SK-N-SH (cell line): ENCODE measurements around the gene NAPB. TPM values are rescaled to one million over a fixed set of nuclear protein-coding genes. Genes with fewer than 3 reads are reported as not detected.

Experiments used
- CTCF ChIA-PET: fragments of 300-600, 350-600 bp; formaldehyde crosslinking; extraction: SDS; loops from one replicate; lab custom pipeline; 2021; lab: Yijun Ruan, JAX
- POLR2A ChIA-PET: fragments of 350-600 bp; sonication (Branson Sonifier 250); formaldehyde crosslinking; extraction: SDS; loops from one replicate; lab custom pipeline; 2020; ENCODE audit warnings: antibody characterized with exemption, inconsistent platforms; lab: Yijun Ruan, JAX
- DNase-seq: peaks from one replicate; pipeline ENCODE4 v3.0.0; 2012
- H2AFZ ChIP-seq: fragments of 200-600 bp; sonication (generic); 2 replicates; pipeline ENCODE4 v1.8.1; 2016; ENCODE audit warnings: antibody characterized with exemption, mild to moderate bottlenecking, low read depth
- H3F3A ChIP-seq: fragments of 200-600 bp; sonication (generic); replicated peaks from 2 replicates; pipeline ENCODE3; 2016; ENCODE audit warnings: antibody characterized with exemption, mild to moderate bottlenecking; ENCODE audit not compliant: insufficient read depth
- H3K27ac ChIP-seq, 2 experiments: fragments of 200-500 bp in 1 of 2; fragments of 200-600 bp in 1 of 2; sonication (Bioruptor generic) in 1 of 2; sonication (generic), shearing (Covaris generic) in 1 of 2; 2 replicates each; pipeline versions ENCODE4 v1.5.1 to v1.6.1; 2014 to 2016; ENCODE audit warnings: low read depth in 2 of 2, inconsistent platforms in 1 of 2, low read length in 1 of 2, mild to moderate bottlenecking in 1 of 2, mixed read lengths in 1 of 2
- H3K27me3 ChIP-seq: fragments of 200-600 bp; sonication (generic), shearing (Covaris generic); 2 replicates; pipeline ENCODE4 v1.6.1; 2016; ENCODE audit warnings: mixed run types; ENCODE audit not compliant: insufficient read depth
- H3K36me3 ChIP-seq, 2 experiments: fragments of 200-500 bp in 1 of 2; fragments of 200-600 bp in 1 of 2; sonication (Bioruptor generic) in 1 of 2; sonication (generic) in 1 of 2; replicated peaks in 1 of 2; 2 replicates each; pipeline versions ENCODE3 to v1.5.1; 2014 to 2016; ENCODE audit warnings: low read length in 1 of 2, mild to moderate bottlenecking in 1 of 2; ENCODE audit not compliant: insufficient read depth in 2 of 2, control insufficient read depth in 1 of 2
- H3K4me1 ChIP-seq, 2 experiments: fragments of 200-500 bp in 1 of 2; fragments of 200-600 bp in 1 of 2; sonication (Bioruptor generic) in 1 of 2; sonication (generic), shearing (Covaris generic) in 1 of 2; 2 replicates each; pipeline versions ENCODE4 v1.5.1 to v1.6.1; 2014 to 2016; ENCODE audit warnings: low read depth in 1 of 2, low read length in 1 of 2, mixed run types in 1 of 2; ENCODE audit not compliant: insufficient read depth in 2 of 2, control insufficient read depth in 1 of 2
- H3K4me2 ChIP-seq: fragments of 200-600 bp; sonication (generic), shearing (Covaris generic); 2 replicates; pipeline ENCODE4 v1.6.1; 2017; ENCODE audit warnings: mixed run types
- H3K4me3 ChIP-seq, 2 experiments: fragments of 200-500 bp in 1 of 2; fragments of 200-600 bp in 1 of 2; sonication (Bioruptor generic) in 1 of 2; sonication (generic), shearing (Covaris generic) in 1 of 2; 2 replicates each; pipeline versions ENCODE4 v1.5.1 to v1.8.1; 2014 to 2016; ENCODE audit warnings: low read depth in 2 of 2, inconsistent platforms in 1 of 2, low read length in 1 of 2, mild to moderate bottlenecking in 1 of 2, mixed read lengths in 1 of 2, moderate library complexity in 1 of 2
- H3K79me2 ChIP-seq: fragments of 200-600 bp; sonication (generic); 2 replicates; pipeline ENCODE4 v1.8.1; 2017; ENCODE audit warnings: mild to moderate bottlenecking; ENCODE audit not compliant: insufficient read depth
- H3K9ac ChIP-seq: fragments of 200-600 bp; sonication (generic); 2 replicates; pipeline ENCODE4 v1.6.1; 2017; ENCODE audit warnings: mixed run types
- H3K9me2 ChIP-seq: fragments of 200-600 bp; sonication (generic); 2 replicates; pipeline ENCODE4 v1.6.1; 2017; ENCODE audit warnings: mixed run types
- H3K9me3 ChIP-seq: fragments of 200-600 bp; sonication (generic); 2 replicates; pipeline ENCODE4 v1.6.1; 2017; ENCODE audit warnings: mixed run types, mild to moderate bottlenecking, moderate library complexity
- H4K20me1 ChIP-seq: fragments of 200-600 bp; sonication (generic); 2 replicates; pipeline ENCODE4 v1.6.1; 2017; ENCODE audit warnings: mild to moderate bottlenecking, mixed run types; ENCODE audit not compliant: insufficient read depth
- EZH2phosphoT487 ChIP-seq: fragments of 200-600 bp; sonication (generic); IDR thresholded peaks from 2 replicates; pipeline ENCODE4 v1.6.1; 2017; ENCODE audit warnings: low read depth, mixed run types, mild to moderate bottlenecking, antibody characterized with exemption, moderate library complexity, borderline replicate concordance
- FOSL2 ChIP-seq: IDR thresholded peaks from 2 replicates; pipeline ENCODE4 v1.4.0; 2012; ENCODE audit warnings: low read depth, mild to moderate bottlenecking, moderate library complexity, borderline replicate concordance
- GABPA ChIP-seq: IDR thresholded peaks from 2 replicates; pipeline ENCODE4 v1.4.0; 2012; ENCODE audit warnings: low read depth, mild to moderate bottlenecking
- GATA2 ChIP-seq: sonication (generic); formaldehyde crosslinking; IDR thresholded peaks from 2 replicates; pipeline ENCODE4 v1.5.0; 2020; ENCODE audit warnings: mild to moderate bottlenecking, missing genetic modification reagents
- MEF2A ChIP-seq: IDR thresholded peaks from 2 replicates; pipeline ENCODE4 v1.4.0; 2012; ENCODE audit warnings: low read depth, borderline replicate concordance
- POLR2AphosphoS5 ChIP-seq: IDR thresholded peaks from 2 replicates; pipeline ENCODE4 v1.6.1; 2012; ENCODE audit warnings: low read depth, low read length
- RFX5 ChIP-seq: IDR thresholded peaks from 2 replicates; pipeline ENCODE4 v1.6.1; 2012; ENCODE audit warnings: mild to moderate bottlenecking, improper control_type of control experiment, low read length
- TAF1 ChIP-seq: IDR thresholded peaks from 2 replicates; pipeline ENCODE4 v1.6.1; 2012; ENCODE audit warnings: low read depth, mild to moderate bottlenecking, low read length, moderate library complexity, borderline replicate concordance
- TEAD4 ChIP-seq: IDR thresholded peaks from 2 replicates; pipeline ENCODE4 v1.4.0; 2012; ENCODE audit warnings: mild to moderate bottlenecking, borderline replicate concordance; ENCODE audit not compliant: insufficient read depth
- WGBS: methylation state at CpG from one replicate; pipeline ENCODE4 v1.1.6; 2017; ENCODE audit warnings: low lambda C conversion rate; 5-methylcytosine and 5-hydroxymethylcytosine counted together
- polyA plus RNA-seq, 3 experiments: library from polyadenylated mRNA; depleted of rRNA; stranded (reverse); fragments of >200 nt; gene quantifications; 2 replicates each; pipeline ENCODE4 v1.2.3, GENCODE V29; 2012
- TF ChIP-seq, protein P1 (sequence below): IDR thresholded peaks from 2 replicates; pipeline ENCODE4 v1.4.0; 2012; ENCODE audit warnings: low read depth
- TF ChIP-seq, protein P2 (sequence below): fragments of 150-350 bp; IDR thresholded peaks from 2 replicates; pipeline ENCODE4 v1.6.1; 2017; ENCODE audit warnings: antibody characterized with exemption, low read length, low read depth, borderline replicate concordance

NAPB gene
- polyA plus RNA-seq, 1 of the 3 experiments (the other 2 are of a cell fraction) = 3.0 TPM

DNA sequence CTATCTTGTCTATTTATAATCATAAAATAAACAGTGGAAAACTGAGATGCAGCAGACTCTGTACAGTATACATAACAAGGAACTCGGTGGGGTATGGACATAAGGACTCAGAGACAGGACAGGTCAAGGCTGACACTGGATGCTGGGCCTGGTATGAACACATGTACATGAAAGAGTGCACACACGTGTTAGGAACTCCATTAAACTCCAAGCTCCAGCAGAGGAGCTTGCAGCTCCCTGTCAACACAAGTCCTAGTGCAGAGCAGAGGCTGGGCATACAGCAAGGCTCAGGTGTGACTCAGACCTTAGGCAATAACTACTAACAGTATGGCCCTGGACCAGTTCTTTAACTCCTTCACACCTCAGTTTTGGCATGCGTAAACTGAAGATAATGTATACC lies 17.1 kb downstream of the NAPB start (continued):
- TF ChIP-seq TEAD4 (no peak), POLR2AphosphoS5 (no peak)

- peaks cover 13% of the 10 kb centered on the region for H3F3A ChIP-seq
- H3K4me3 ChIP-seq = no peak overlapping the region
- no peak for DNase-seq
- H3K9me3 ChIP-seq = no peaks in the 10 kb centered on the region
- H4K20me1 ChIP-seq = peaks cover 21% of the 10 kb centered on the region
- no peak overlapping the region for H3K9ac ChIP-seq
- H3K27me3 ChIP-seq = no peaks in the 10 kb centered on the region
- H3K36me3 ChIP-seq = no peaks in the 10 kb centered on the region
- H3K27ac ChIP-seq = no peak overlapping the region
- 92% methylated on average over 5 of the region's 5 CpGs for WGBS
- no peak for TF ChIP-seq GABPA
- H3K79me2 ChIP-seq = peaks cover 50% of the 10 kb centered on the region
- no peak overlapping the region for H3K4me2 ChIP-seq
- H2AFZ ChIP-seq = no peak overlapping the region
- peaks cover 0 to 7% of the 10 kb centered on the region in 2 experiments; a peak in 2 of 4 replicates for H3K4me1 ChIP-seq
- ChIA-PET POLR2A (no interaction called here), CTCF (interaction anchor here (1.0 kb wide), 1 partner anchor 38 kb away, joined by 3 read pairs; no protein-coding TSS in a partner anchor)
- H3K9me2 ChIP-seq = no peaks in the 10 kb centered on the region
These were observed 17.5 kb downstream of the NAPB start for GRCh38 chr20:23403751-23404150.

DNA sequence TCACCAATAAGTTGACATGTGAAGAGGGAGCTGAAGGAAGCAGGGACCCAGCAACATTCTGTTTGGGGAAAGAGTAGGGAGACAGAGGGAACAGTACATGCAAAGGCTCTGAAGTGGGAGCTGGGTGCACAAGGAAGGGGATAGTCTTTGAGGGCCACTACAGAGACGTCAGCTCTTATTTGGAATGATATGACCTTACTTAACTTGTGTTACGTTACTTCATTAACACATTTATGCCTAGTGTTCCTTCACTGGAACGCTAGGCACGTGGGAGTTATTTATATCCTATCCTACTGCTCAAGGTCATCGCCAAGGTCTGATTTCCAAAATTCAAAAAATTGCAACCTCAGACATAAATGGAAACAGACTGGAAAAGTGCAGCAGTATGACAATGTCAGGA lies 20.2 kb downstream of the NAPB start:
- H4K20me1 ChIP-seq = peaks cover 8% of the 10 kb centered on the region; the same call in 1 of the 2 replicates
- H3K79me2 ChIP-seq = peaks cover 31% of the 10 kb centered on the region; the same call in 1 of the 2 replicates
- CTCF ChIA-PET = no interaction called here
- no peak overlapping the region for H3K4me2 ChIP-seq
- no peaks in the 10 kb centered on the region for H3K9me2 ChIP-seq
- H3F3A ChIP-seq = peaks cover 20% of the 10 kb centered on the region
- TF ChIP-seq GATA2 (CRISPR knock-in tag) (no peak), TAF1 (no peak), POLR2AphosphoS5 (no peak), FOSL2 (no peak), MEF2A (no peak), RFX5 (no peak), EZH2phosphoT487 (no peak)
- TF ChIP-seq, protein P1, sequence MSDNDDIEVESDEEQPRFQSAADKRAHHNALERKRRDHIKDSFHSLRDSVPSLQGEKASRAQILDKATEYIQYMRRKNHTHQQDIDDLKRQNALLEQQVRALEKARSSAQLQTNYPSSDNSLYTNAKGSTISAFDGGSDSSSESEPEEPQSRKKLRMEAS = no peak
- TF ChIP-seq, protein P2, sequence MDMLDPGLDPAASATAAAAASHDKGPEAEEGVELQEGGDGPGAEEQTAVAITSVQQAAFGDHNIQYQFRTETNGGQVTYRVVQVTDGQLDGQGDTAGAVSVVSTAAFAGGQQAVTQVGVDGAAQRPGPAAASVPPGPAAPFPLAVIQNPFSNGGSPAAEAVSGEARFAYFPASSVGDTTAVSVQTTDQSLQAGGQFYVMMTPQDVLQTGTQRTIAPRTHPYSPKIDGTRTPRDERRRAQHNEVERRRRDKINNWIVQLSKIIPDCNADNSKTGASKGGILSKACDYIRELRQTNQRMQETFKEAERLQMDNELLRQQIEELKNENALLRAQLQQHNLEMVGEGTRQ = no peak
- 94% methylated on average over 5 of the region's 5 CpGs for WGBS
- no peak overlapping the region for H3K9ac ChIP-seq
- no peak overlapping the region for H3K27ac ChIP-seq
- no peak for DNase-seq
- POLR2A ChIA-PET = no interaction called here
- H3K9me3 ChIP-seq = no peaks in the 10 kb centered on the region
- H3K4me1 ChIP-seq = peaks cover 3 to 10% of the 10 kb centered on the region in 2 experiments; a peak in 2 of 4 replicates
- no peak overlapping the region for H2AFZ ChIP-seq
- peaks cover 2 to 5% of the 10 kb centered on the region in 2 experiments for H3K36me3 ChIP-seq
- no peak overlapping the region for H3K4me3 ChIP-seq
- no peaks in the 10 kb centered on the region for H3K27me3 ChIP-seq
